SK-N-MC (cell line): ENCODE data around the gene CTSV.

ENCODE experiments used
- EZH2 ChIP-seq: fragments of 200-600 bp; sonication (generic); IDR thresholded peaks from one replicate; pipeline ENCODE4 v1.6.1; 2017; ENCODE audit warnings: antibody characterized with exemption
- POLR2AphosphoS5 ChIP-seq: IDR thresholded peaks from 2 replicates; pipeline ENCODE4 v1.6.1; 2012; ENCODE audit warnings: mild to moderate bottlenecking, low read depth, low read length, borderline replicate concordance

GRCh38 chr9:97057651-97058050, 18.7 kb upstream of the CTSV start:
- TF ChIP-seq EZH2 (no peak), POLR2AphosphoS5 (no peak)
